HL-60 (cell line): Measurements from ENCODE around the gene CD63.

Experiments used
- DNase-seq, 2 experiments: peaks; one replicate each; pipeline ENCODE4 v3.0.0-alpha.2; 2010 to 2020; ENCODE audit warnings: low read depth in 1 of 2, low spot score in 1 of 2
- H3K27ac ChIP-seq: fragments of 250-450 bp; sonication (Bioruptor Pico); replicated peaks from 2 replicates; pipeline ENCODE4 v1.5.1; 2020; ENCODE audit warnings: mild to moderate bottlenecking, moderate library complexity
- H3K27me3 ChIP-seq: fragments of 250-450 bp; sonication (Bioruptor Pico); 2 replicates; pipeline ENCODE4 v1.5.1; 2021; ENCODE audit warnings: mild to moderate bottlenecking, moderate library complexity; ENCODE audit not compliant: insufficient read depth, poor library complexity, severe bottlenecking
- H3K4me3 ChIP-seq: replicated peaks from 2 replicates; pipeline ENCODE4 v1.5.1; 2011; ENCODE audit warnings: mild to moderate bottlenecking, control low read depth, low read length; ENCODE audit not compliant: insufficient read depth
- CTCF ChIP-seq: IDR thresholded peaks from one replicate; pipeline ENCODE4 v1.5.1; 2011; ENCODE audit warnings: low read length, control low read depth, inconsistent platforms; ENCODE audit not compliant: insufficient read depth
- GABPA ChIP-seq: IDR thresholded peaks from 2 replicates; pipeline ENCODE4 v1.6.1; 2012; ENCODE audit warnings: low read depth
- POLR2AphosphoS5 ChIP-seq: IDR thresholded peaks from 2 replicates; pipeline ENCODE4 v1.6.1; 2012; ENCODE audit warnings: low read depth
- REST ChIP-seq: IDR thresholded peaks from 2 replicates; pipeline ENCODE4 v1.6.1; 2012; ENCODE audit warnings: low read depth; ENCODE audit not compliant: insufficient replicate concordance
- SPI1 ChIP-seq: IDR thresholded peaks from 2 replicates; pipeline ENCODE4 v1.6.1; 2012; ENCODE audit warnings: low read depth, mild to moderate bottlenecking, borderline replicate concordance

Gene CD63

GRCh38 chr12:55700255-55701018 lies 28.4 kb downstream of the CD63 start:
- no peak overlapping the region for H3K27ac ChIP-seq
- TF ChIP-seq CTCF (no peak), GABPA (no peak), POLR2AphosphoS5 (no peak), REST (no peak), SPI1 (no peak)
- H3K27me3 ChIP-seq, result no peaks in the 10 kb centered on the region
- peak in 1 of 2 experiments; percentile 86 for DNase-seq
- H3K4me3 ChIP-seq, result no peak overlapping the region

- Histone ChIP-seq H3K27me3 (no peaks in the 10 kb centered on the region), H3K27ac (no peak overlapping the region), H3K4me3 (no peak overlapping the region)
- DNase-seq, result no peak
- TF ChIP-seq SPI1 (no peak), REST (no peak), POLR2AphosphoS5 (no peak), GABPA (no peak), CTCF (no peak)
Observed at GRCh38 chr12:55699471-55700055, 29.2 kb downstream of the CD63 start.

GRCh38 chr12:55698965-55699364 lies 29.8 kb downstream of the CD63 start:
- Histone ChIP-seq H3K27me3 (no peaks in the 10 kb centered on the region), H3K27ac (no peak overlapping the region), H3K4me3 (no peak overlapping the region)
- no peak for DNase-seq
- TF ChIP-seq GABPA (no peak), CTCF (no peak), SPI1 (no peak), REST (no peak), POLR2AphosphoS5 (no peak)
